Fibroblast of lung (primary cell): ENCODE data around the gene SLK. TPM values are rescaled to one million over a fixed set of nuclear protein-coding genes. Genes with fewer than 3 reads are reported as not detected.

Source experiments
- DNase-seq, 2 donors: peaks; one replicate each; pipeline versions ENCODE4 v3.0.0 to v3.0.0-alpha.2; 2010; ENCODE audit warnings: low read depth in 2 of 2
- H2AFZ ChIP-seq: 2 replicates; pipeline ENCODE4 v1.5.1; 2012; ENCODE audit warnings: low read length, control low read depth, inconsistent platforms
- H3K27ac ChIP-seq: 2 replicates; pipeline ENCODE4 v1.5.1; 2011; ENCODE audit warnings: low read length, control low read depth; ENCODE audit not compliant: insufficient read depth
- H3K27me3 ChIP-seq: 2 replicates; pipeline ENCODE4 v1.5.1; 2011; ENCODE audit warnings: mild to moderate bottlenecking, low read length; ENCODE audit not compliant: control insufficient read depth, insufficient read depth
- H3K36me3 ChIP-seq: 2 replicates; pipeline ENCODE4 v1.5.1; 2011; ENCODE audit warnings: low read length; ENCODE audit not compliant: control insufficient read depth, insufficient read depth
- H3K4me1 ChIP-seq: 2 replicates; pipeline ENCODE4 v1.5.1; 2011; ENCODE audit warnings: low read length; ENCODE audit not compliant: control insufficient read depth, insufficient read depth; ENCODE audit errors: extremely low read depth
- H3K4me2 ChIP-seq: 2 replicates; pipeline ENCODE4 v1.5.1; 2011; ENCODE audit warnings: low read length, control low read depth; ENCODE audit not compliant: insufficient read depth; ENCODE audit errors: extremely low read depth
- H3K4me3 ChIP-seq, 4 experiments: fragments of 200-600 bp in 1 of 4; sonication (generic) in 1 of 4; replicated peaks in 1 of 4; 2 replicates each; pipeline ENCODE4 v1.5.1; 2011 to 2016; ENCODE audit warnings: low read length in 4 of 4, low read depth in 3 of 4, mild to moderate bottlenecking in 3 of 4, control low read depth in 2 of 4, inconsistent platforms in 1 of 4, mixed read lengths in 1 of 4; ENCODE audit not compliant: insufficient read depth in 1 of 4; ENCODE audit errors: control extremely low read depth in 1 of 4
- H3K79me2 ChIP-seq: 2 replicates; pipeline ENCODE4 v1.5.1; 2012; ENCODE audit warnings: mild to moderate bottlenecking, low read length, inconsistent platforms; ENCODE audit not compliant: control insufficient read depth, insufficient read depth
- H3K9ac ChIP-seq: 2 replicates; pipeline ENCODE4 v1.5.1; 2011; ENCODE audit warnings: mild to moderate bottlenecking, low read length, control low read depth; ENCODE audit not compliant: insufficient read depth
- H3K9me3 ChIP-seq: 2 replicates; pipeline ENCODE4 v1.5.1; 2012; ENCODE audit warnings: low read depth, low read length; ENCODE audit not compliant: control insufficient read depth, insufficient read depth
- H4K20me1 ChIP-seq: 2 replicates; pipeline ENCODE4 v1.5.1; 2011; ENCODE audit warnings: low read length; ENCODE audit not compliant: control insufficient read depth, insufficient read depth; ENCODE audit errors: extremely low read depth
- CTCF ChIP-seq, 2 donors: IDR thresholded peaks in 1 of 2; conservative IDR thresholded peaks in 1 of 2; 1 replicate in 1 of 2; 2 replicates in 1 of 2; pipeline ENCODE4 v1.5.1; 2011 to 2012; ENCODE audit warnings: low read length in 2 of 2, control low read depth in 1 of 2, inconsistent platforms in 1 of 2, low read depth in 1 of 2, mild to moderate bottlenecking in 1 of 2
- EZH2 ChIP-seq: IDR thresholded peaks from 2 replicates; pipeline ENCODE4 v1.5.1; 2012; ENCODE audit warnings: low read length, control low read depth, mild to moderate bottlenecking; ENCODE audit errors: missing control alignments
- polyA minus RNA-seq: library from RNA; depleted of rRNA, polyadenylated mRNA; stranded (reverse); fragments of >200 nt; gene quantifications from 2 replicates; pipeline ENCODE4 v1.2.3, GENCODE V29; 2011; ENCODE audit warnings: low replicate concordance
- polyA plus RNA-seq, 2 donors: library from polyadenylated mRNA; depleted of rRNA in 1 of 2; stranded (reverse) in 1 of 2; unstranded in 1 of 2; fragments of >200 nt; gene quantifications; 2 replicates each; pipeline ENCODE4 v1.2.1, GENCODE V29; 2011 to 2012; ENCODE audit warnings: missing spikeins in 1 of 2
- total RNA-seq: library from RNA; depleted of rRNA; stranded (reverse); fragments of >200 nt; gene quantifications from 2 replicates; pipeline ENCODE4 v1.2.1, GENCODE V29; 2014

SLK gene
- total RNA-seq (58.0 and 63.1 TPM in 2 replicates), polyA plus RNA-seq (18.2 and 18.4 TPM in 2 replicates), polyA minus RNA-seq (1.6 and 1.7 TPM in 2 replicates)
- polyA plus RNA-seq (2012), result 20.8 and 21.3 TPM in 2 replicates

- Histone ChIP-seq H3K27ac (peak within 1 kb of the TSS; percentile 77), H3K79me2 (peaks cover 43% of the 10 kb centered on the region), H2AFZ (peak within 1 kb of the TSS; percentile 97), H3K36me3 (no peaks in the 10 kb centered on the region), H4K20me1 (no peaks in the 10 kb centered on the region), H3K4me2 (peak within 1 kb of the TSS; percentile 90), H3K4me3 (peak within 1 kb of the TSS; percentile 79 to 95 (median 90)), H3K9me3 (no peaks in the 10 kb centered on the region), H3K4me1 (no peaks in the 10 kb centered on the region), H3K27me3 (no peaks in the 10 kb centered on the region), H3K9ac (peak within 1 kb of the TSS; percentile 95)
- no peak for TF ChIP-seq CTCF (conservative IDR thresholded peaks at IDR 0.05 in 1 of 2, IDR thresholded peaks at IDR 0.05 in 1 of 2; ENCODE audit: low read depth in 1 of 2, low read length in 2 of 2)
- no peak for TF ChIP-seq EZH2
- peak; percentile 77 to 84 for DNase-seq
Measured at GRCh38 chr10:103966671-103967447, at the start of gene SLK. Gene SLK, plus strand, starts transcription at chr10:103967140. Its CDS starts 606 bp downstream, at chr10:103967746.

- no peaks in the 10 kb centered on the region for H3K9me3 ChIP-seq
Measured at GRCh38 chr10:103917302-103918052, 49.5 kb upstream of the SLK start.

More at GRCh38 chr10:103917302-103918052, 49.5 kb upstream of the SLK start:
- peak overlapping the region; percentile 69 for H2AFZ ChIP-seq
- H3K36me3 ChIP-seq, result no peaks in the 10 kb centered on the region
- H3K27me3 ChIP-seq, result no peaks in the 10 kb centered on the region
- H3K4me3 ChIP-seq, result peak overlapping the region; percentile 66 to 83 (median 72)
- peak overlapping the region; percentile 66 for H3K9ac ChIP-seq
- H3K4me2 ChIP-seq, result peak overlapping the region; percentile 99
- H3K4me1 ChIP-seq, result peaks cover 9% of the 10 kb centered on the region
- peaks cover 15% of the 10 kb centered on the region for H3K79me2 ChIP-seq
- no peak for TF ChIP-seq EZH2
- TF ChIP-seq CTCF (conservative IDR thresholded peaks at IDR 0.05 in 1 of 2, IDR thresholded peaks at IDR 0.05 in 1 of 2; ENCODE audit: low read depth in 1 of 2, low read length in 2 of 2), result no peak
- H4K20me1 ChIP-seq, result no peaks in the 10 kb centered on the region
- peak in 1 of 2 donors; percentile 51 for DNase-seq
- peak overlapping the region; percentile 86 for H3K27ac ChIP-seq
